GM12878 (cell line): ENCODE measurements around the gene ABCC4. TPM values are rescaled to one million over a fixed set of nuclear protein-coding genes. Genes with fewer than 3 reads are reported as not detected.

Experiments used
- ATAC-seq: fragments of 200-7000 bp; cut with Tn5 transposase; 3 replicates; pipeline ENCODE4 v1.9.1; 2020; ENCODE audit warnings: mild to moderate bottlenecking, moderate library complexity
- BruUV-seq: library from RNA; stranded (reverse); fragments of 400-500 nt; replicated peaks from 2 replicates; lab custom pipeline; 2021; lab: Mats Ljungman, UMichigan
- CTCF ChIA-PET: fragments of 300-600 bp; sonication (Branson Sonifier 250); formaldehyde crosslinking; extraction: SDS; loops from one replicate; lab custom pipeline; 2021; ENCODE audit warnings: inconsistent platforms; lab: Yijun Ruan, JAX
- POLR2A ChIA-PET: fragments of 350-600 bp; formaldehyde crosslinking; extraction: SDS; loops from one replicate; lab custom pipeline; 2021; ENCODE audit warnings: inconsistent platforms; lab: Charles Lee
- RAD21 ChIA-PET: fragments of 300-600 bp; sonication (Branson Sonifier 250); formaldehyde crosslinking; loops from one replicate; lab custom pipeline; 2023; ENCODE audit warnings: antibody characterized with exemption; ENCODE audit not compliant: unreplicated experiment; lab: Charles Lee
- SMC1A ChIA-PET: fragments of 300-600 bp; sonication (Branson Sonifier 250); formaldehyde crosslinking; loops from one replicate; lab custom pipeline; 2023; ENCODE audit not compliant: unreplicated experiment, uncharacterized antibody; lab: Charles Lee
- DNase-seq: peaks from one replicate; pipeline ENCODE4 v3.0.0-alpha.2; 2011; ENCODE audit warnings: low read depth, low spot score
- FAIRE-seq: peaks from 3 replicates; lab custom pipeline; 2011; peaks lifted over from hg19 to GRCh38; lab: Jason Lieb, UNC
- H2AFZ ChIP-seq: 2 replicates; pipeline ENCODE4 v1.6.0; 2011; ENCODE audit warnings: low read depth, low read length, control low read depth; ENCODE audit not compliant: control insufficient read depth
- H3K27ac ChIP-seq: 2 replicates; pipeline ENCODE4 v1.5.1; 2011; ENCODE audit warnings: control low read depth; ENCODE audit not compliant: control insufficient read depth, insufficient read depth
- H3K27me3 ChIP-seq, 2 experiments: replicated peaks in 1 of 2; 2 replicates each; pipeline versions ENCODE4 v1.6.0 to v1.6.1; 2011; ENCODE audit warnings: low read length in 1 of 2; ENCODE audit not compliant: control insufficient read depth in 2 of 2, insufficient read depth in 2 of 2
- H3K36me3 ChIP-seq, 2 experiments: 2 replicates each; pipeline ENCODE4 v1.5.1; 2011; ENCODE audit warnings: low read length in 1 of 2; ENCODE audit not compliant: control insufficient read depth in 2 of 2, insufficient read depth in 2 of 2
- H3K4me1 ChIP-seq: 2 replicates; pipeline ENCODE4 v1.6.1; 2011; ENCODE audit warnings: mild to moderate bottlenecking, low read length, moderate library complexity, mixed read lengths; ENCODE audit not compliant: control insufficient read depth, insufficient read depth
- H3K4me2 ChIP-seq: 2 replicates; pipeline ENCODE4 v1.6.0; 2011; ENCODE audit warnings: control low read depth; ENCODE audit not compliant: control insufficient read depth, insufficient read depth
- H3K4me3 ChIP-seq: fragments of 200-600 bp; sonication (generic); 2 replicates; pipeline ENCODE4 v1.5.1; 2016
- H3K79me2 ChIP-seq: 2 replicates; pipeline ENCODE4 v1.6.0; 2011; ENCODE audit warnings: low read length; ENCODE audit not compliant: control insufficient read depth, insufficient read depth
- H3K9ac ChIP-seq: 2 replicates; pipeline ENCODE4 v1.8.0; 2011; ENCODE audit warnings: low read length, control low read depth, mixed read lengths; ENCODE audit not compliant: control insufficient read depth, insufficient read depth
- H3K9me3 ChIP-seq: replicated peaks from 3 replicates; pipeline ENCODE4 v1.5.1; 2011; ENCODE audit warnings: mild to moderate bottlenecking, low read length; ENCODE audit not compliant: control insufficient read depth, insufficient read depth
- H4K20me1 ChIP-seq: 2 replicates; pipeline ENCODE4 v1.6.0; 2011; ENCODE audit not compliant: control insufficient read depth, insufficient read depth
- CBX3 ChIP-seq: fragments of 200-600 bp; sonication (generic); IDR thresholded peaks from 2 replicates; pipeline ENCODE4 v1.6.1; 2016; ENCODE audit warnings: low read depth, borderline replicate concordance
- JUNB ChIP-seq: IDR thresholded peaks from 2 replicates; pipeline ENCODE4 v1.6.1; 2016; ENCODE audit warnings: antibody characterized with exemption, mild to moderate bottlenecking
- KAT2A ChIP-seq: conservative IDR thresholded peaks from 2 replicates; pipeline ENCODE4 v1.6.1; 2011; ENCODE audit warnings: low read depth, low read length; ENCODE audit not compliant: control insufficient read depth
- MYB ChIP-seq: fragments of 150-350 bp; IDR thresholded peaks from 2 replicates; pipeline ENCODE4 v1.6.1; 2014; ENCODE audit warnings: mild to moderate bottlenecking, low read depth, low read length, borderline replicate concordance
- PAX5 ChIP-seq: IDR thresholded peaks from 2 replicates; pipeline ENCODE4 v1.6.1; 2011; ENCODE audit warnings: low read depth, low read length, borderline replicate concordance
- TARDBP ChIP-seq: IDR thresholded peaks from 2 replicates; pipeline ENCODE4 v1.6.1; 2016; ENCODE audit warnings: borderline replicate concordance
- ZNF217 ChIP-seq: fragments of 450-650 bp; IDR thresholded peaks from 2 replicates; pipeline ENCODE4 v1.6.1; 2017; ENCODE audit warnings: antibody characterized with exemption, mild to moderate bottlenecking
- ZNF24 ChIP-seq: fragments of 450-650 bp; IDR thresholded peaks from 2 replicates; pipeline ENCODE4 v1.6.1; 2017; ENCODE audit warnings: antibody characterized with exemption, mild to moderate bottlenecking
- in situ Hi-C: fragments of 300-500 bp; cut with MboI; formaldehyde crosslinking; loops from 9 replicates; pipeline ENCODE4 v1.14.3; 2018; ENCODE audit warnings: mixed read lengths
- intact Hi-C: fragments of 100-400 bp; cut with micrococcal nuclease; formaldehyde crosslinking; loops from one replicate; pipeline ENCODE4 v1.14.2; 2022; ENCODE audit not compliant: unreplicated experiment
- polyA plus RNA-seq, 11 experiments: library from polyadenylated mRNA; depleted of rRNA in 4 of 11; unstranded in 6 of 11; stranded (reverse) in 5 of 11; fragments of >200 nt; fragmentation: Nextera tagmentation in 4 of 11; fragmentation: Illumina TruSeq in 1 of 11; extraction: Ambion mirVana in 4 of 11; extraction: Trizol in 1 of 11; gene quantifications; 1 replicate in 1 of 11; 2 replicates in 10 of 11; pipeline versions ENCODE4 v1.2.1 to v1.2.3, GENCODE V29; 2011 to 2016; ENCODE audit warnings: inconsistent platforms in 2 of 11, missing spikeins in 2 of 11, low read depth in 1 of 11
- total RNA-seq, 4 experiments: library from RNA; depleted of rRNA in 3 of 4; stranded (reverse); fragments of >200 nt in 3 of 4; fragmentation: Illumina TruSeq in 1 of 4; extraction: Trizol in 1 of 4; gene quantifications; 2 replicates each; pipeline versions ENCODE4 v1.2.1 to v1.2.3, GENCODE V29; 2013 to 2021
- TF ChIP-seq, protein P1 (sequence below): fragments of 450-650 bp; IDR thresholded peaks from 2 replicates; pipeline ENCODE4 v1.6.1; 2018; ENCODE audit warnings: borderline replicate concordance, mild to moderate bottlenecking; ENCODE audit not compliant: partially characterized antibody
- TF ChIP-seq, protein P2 (sequence below): fragments of 450-650 bp; IDR thresholded peaks from 2 replicates; pipeline ENCODE4 v1.6.1; 2017; ENCODE audit warnings: mild to moderate bottlenecking, moderate library complexity
- TF ChIP-seq, protein P3 (sequence below): fragments of 450-650 bp; conservative IDR thresholded peaks from 2 replicates; pipeline ENCODE4 v1.6.1; 2017; ENCODE audit warnings: mild to moderate bottlenecking, moderate library complexity
- TF ChIP-seq, protein P4 (sequence below): IDR thresholded peaks from 2 replicates; pipeline ENCODE4 v1.6.1; 2012; ENCODE audit warnings: mild to moderate bottlenecking, low read depth, low read length

Gene ABCC4
- total and polyA plus RNA-seq, 10 of the 15 experiments (the other 5 are each of a cell fraction or from before 2014, with no cell fraction given) = 7.2 to 44.4 (median 24.1) TPM

DNA sequence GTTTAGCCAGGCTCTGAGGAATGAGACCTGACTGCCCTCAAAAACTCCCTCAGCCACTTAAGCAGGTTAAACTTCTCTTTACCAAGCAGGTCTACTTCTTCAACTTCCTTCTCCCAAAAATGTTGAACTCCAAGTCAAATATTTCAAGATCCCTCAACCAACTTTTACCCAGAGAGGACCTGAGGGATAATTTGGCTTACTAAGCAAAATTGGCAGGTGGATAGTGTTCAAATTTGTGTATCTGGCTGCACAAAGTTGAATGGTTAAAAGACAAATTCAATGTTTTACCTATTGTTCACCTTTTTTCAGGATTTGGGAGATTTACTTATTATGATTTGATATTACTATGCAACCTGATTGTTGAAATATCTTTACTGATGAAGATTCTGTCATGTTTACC lies 296.0 kb downstream of the ABCC4 start:
- Histone ChIP-seq H3K9ac (no peak overlapping the region), H3K79me2 (no peaks in the 10 kb centered on the region), H3K36me3 (no peaks in the 10 kb centered on the region), H3K27ac (no peak overlapping the region), H3K4me3 (no peak overlapping the region), H3K27me3 (no peaks in the 10 kb centered on the region), H3K9me3 (no peaks in the 10 kb centered on the region), H2AFZ (no peak overlapping the region), H4K20me1 (no peaks in the 10 kb centered on the region), H3K4me2 (no peak overlapping the region), H3K4me1 (no peaks in the 10 kb centered on the region)
- no peak for ATAC-seq
- RAD21 ChIA-PET = no interaction called here
- no peak for FAIRE-seq
- intact Hi-C loops = no loop called here
- no peak for DNase-seq
- SMC1A ChIA-PET = no interaction called here
- BruUV-seq = no TSS peak
- POLR2A ChIA-PET = no interaction called here
- in situ Hi-C loops = no loop called here
- TF ChIP-seq, protein P1, sequence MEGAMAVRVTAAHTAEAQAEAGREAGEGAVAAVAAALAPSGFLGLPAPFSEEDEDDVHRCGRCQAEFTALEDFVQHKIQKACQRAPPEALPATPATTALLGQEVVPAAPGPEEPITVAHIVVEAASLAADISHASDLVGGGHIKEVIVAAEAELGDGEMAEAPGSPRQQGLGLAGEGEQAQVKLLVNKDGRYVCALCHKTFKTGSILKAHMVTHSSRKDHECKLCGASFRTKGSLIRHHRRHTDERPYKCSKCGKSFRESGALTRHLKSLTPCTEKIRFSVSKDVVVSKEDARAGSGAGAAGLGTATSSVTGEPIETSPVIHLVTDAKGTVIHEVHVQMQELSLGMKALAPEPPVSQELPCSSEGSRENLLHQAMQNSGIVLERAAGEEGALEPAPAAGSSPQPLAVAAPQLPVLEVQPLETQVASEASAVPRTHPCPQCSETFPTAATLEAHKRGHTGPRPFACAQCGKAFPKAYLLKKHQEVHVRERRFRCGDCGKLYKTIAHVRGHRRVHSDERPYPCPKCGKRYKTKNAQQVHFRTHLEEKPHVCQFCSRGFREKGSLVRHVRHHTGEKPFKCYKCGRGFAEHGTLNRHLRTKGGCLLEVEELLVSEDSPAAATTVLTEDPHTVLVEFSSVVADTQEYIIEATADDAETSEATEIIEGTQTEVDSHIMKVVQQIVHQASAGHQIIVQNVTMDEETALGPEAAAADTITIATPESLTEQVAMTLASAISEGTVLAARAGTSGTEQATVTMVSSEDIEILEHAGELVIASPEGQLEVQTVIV = no peak
- no peak for TF ChIP-seq KAT2A
- TF ChIP-seq ZNF24 = no peak
- TF ChIP-seq, protein P2, sequence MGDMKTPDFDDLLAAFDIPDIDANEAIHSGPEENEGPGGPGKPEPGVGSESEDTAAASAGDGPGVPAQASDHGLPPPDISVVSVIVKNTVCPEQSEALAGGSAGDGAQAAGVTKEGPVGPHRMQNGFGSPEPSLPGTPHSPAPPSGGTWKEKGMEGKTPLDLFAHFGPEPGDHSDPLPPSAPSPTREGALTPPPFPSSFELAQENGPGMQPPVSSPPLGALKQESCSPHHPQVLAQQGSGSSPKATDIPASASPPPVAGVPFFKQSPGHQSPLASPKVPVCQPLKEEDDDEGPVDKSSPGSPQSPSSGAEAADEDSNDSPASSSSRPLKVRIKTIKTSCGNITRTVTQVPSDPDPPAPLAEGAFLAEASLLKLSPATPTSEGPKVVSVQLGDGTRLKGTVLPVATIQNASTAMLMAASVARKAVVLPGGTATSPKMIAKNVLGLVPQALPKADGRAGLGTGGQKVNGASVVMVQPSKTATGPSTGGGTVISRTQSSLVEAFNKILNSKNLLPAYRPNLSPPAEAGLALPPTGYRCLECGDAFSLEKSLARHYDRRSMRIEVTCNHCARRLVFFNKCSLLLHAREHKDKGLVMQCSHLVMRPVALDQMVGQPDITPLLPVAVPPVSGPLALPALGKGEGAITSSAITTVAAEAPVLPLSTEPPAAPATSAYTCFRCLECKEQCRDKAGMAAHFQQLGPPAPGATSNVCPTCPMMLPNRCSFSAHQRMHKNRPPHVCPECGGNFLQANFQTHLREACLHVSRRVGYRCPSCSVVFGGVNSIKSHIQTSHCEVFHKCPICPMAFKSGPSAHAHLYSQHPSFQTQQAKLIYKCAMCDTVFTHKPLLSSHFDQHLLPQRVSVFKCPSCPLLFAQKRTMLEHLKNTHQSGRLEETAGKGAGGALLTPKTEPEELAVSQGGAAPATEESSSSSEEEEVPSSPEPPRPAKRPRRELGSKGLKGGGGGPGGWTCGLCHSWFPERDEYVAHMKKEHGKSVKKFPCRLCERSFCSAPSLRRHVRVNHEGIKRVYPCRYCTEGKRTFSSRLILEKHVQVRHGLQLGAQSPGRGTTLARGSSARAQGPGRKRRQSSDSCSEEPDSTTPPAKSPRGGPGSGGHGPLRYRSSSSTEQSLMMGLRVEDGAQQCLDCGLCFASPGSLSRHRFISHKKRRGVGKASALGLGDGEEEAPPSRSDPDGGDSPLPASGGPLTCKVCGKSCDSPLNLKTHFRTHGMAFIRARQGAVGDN = no peak
- TF ChIP-seq JUNB = no peak
- TF ChIP-seq MYB = no peak
- no peak for TF ChIP-seq ZNF217
- no peak for TF ChIP-seq PAX5
- TF ChIP-seq TARDBP = no peak
- TF ChIP-seq, protein P3, sequence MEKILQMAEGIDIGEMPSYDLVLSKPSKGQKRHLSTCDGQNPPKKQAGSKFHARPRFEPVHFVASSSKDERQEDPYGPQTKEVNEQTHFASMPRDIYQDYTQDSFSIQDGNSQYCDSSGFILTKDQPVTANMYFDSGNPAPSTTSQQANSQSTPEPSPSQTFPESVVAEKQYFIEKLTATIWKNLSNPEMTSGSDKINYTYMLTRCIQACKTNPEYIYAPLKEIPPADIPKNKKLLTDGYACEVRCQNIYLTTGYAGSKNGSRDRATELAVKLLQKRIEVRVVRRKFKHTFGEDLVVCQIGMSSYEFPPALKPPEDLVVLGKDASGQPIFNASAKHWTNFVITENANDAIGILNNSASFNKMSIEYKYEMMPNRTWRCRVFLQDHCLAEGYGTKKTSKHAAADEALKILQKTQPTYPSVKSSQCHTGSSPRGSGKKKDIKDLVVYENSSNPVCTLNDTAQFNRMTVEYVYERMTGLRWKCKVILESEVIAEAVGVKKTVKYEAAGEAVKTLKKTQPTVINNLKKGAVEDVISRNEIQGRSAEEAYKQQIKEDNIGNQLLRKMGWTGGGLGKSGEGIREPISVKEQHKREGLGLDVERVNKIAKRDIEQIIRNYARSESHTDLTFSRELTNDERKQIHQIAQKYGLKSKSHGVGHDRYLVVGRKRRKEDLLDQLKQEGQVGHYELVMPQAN = no peak
- TF ChIP-seq, protein P4, sequence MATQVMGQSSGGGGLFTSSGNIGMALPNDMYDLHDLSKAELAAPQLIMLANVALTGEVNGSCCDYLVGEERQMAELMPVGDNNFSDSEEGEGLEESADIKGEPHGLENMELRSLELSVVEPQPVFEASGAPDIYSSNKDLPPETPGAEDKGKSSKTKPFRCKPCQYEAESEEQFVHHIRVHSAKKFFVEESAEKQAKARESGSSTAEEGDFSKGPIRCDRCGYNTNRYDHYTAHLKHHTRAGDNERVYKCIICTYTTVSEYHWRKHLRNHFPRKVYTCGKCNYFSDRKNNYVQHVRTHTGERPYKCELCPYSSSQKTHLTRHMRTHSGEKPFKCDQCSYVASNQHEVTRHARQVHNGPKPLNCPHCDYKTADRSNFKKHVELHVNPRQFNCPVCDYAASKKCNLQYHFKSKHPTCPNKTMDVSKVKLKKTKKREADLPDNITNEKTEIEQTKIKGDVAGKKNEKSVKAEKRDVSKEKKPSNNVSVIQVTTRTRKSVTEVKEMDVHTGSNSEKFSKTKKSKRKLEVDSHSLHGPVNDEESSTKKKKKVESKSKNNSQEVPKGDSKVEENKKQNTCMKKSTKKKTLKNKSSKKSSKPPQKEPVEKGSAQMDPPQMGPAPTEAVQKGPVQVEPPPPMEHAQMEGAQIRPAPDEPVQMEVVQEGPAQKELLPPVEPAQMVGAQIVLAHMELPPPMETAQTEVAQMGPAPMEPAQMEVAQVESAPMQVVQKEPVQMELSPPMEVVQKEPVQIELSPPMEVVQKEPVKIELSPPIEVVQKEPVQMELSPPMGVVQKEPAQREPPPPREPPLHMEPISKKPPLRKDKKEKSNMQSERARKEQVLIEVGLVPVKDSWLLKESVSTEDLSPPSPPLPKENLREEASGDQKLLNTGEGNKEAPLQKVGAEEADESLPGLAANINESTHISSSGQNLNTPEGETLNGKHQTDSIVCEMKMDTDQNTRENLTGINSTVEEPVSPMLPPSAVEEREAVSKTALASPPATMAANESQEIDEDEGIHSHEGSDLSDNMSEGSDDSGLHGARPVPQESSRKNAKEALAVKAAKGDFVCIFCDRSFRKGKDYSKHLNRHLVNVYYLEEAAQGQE = no peak
- no peak for TF ChIP-seq CBX3
- CTCF ChIA-PET = interaction anchor here (1.6 kb wide), 1 partner anchor 399 kb away, joined by 3 read pairs; no protein-coding TSS in a partner anchor
